GM19438 (cell line): ENCODE data around the gene ATP11A.

Source experiments
- ATAC-seq: cut with Tn5 transposase; IDR thresholded peaks from one replicate; pipeline ENCODE4 v1.9.1; 2021; ENCODE audit warnings: low read depth; ENCODE audit not compliant: unreplicated experiment

Gene ATP11A

DNA sequence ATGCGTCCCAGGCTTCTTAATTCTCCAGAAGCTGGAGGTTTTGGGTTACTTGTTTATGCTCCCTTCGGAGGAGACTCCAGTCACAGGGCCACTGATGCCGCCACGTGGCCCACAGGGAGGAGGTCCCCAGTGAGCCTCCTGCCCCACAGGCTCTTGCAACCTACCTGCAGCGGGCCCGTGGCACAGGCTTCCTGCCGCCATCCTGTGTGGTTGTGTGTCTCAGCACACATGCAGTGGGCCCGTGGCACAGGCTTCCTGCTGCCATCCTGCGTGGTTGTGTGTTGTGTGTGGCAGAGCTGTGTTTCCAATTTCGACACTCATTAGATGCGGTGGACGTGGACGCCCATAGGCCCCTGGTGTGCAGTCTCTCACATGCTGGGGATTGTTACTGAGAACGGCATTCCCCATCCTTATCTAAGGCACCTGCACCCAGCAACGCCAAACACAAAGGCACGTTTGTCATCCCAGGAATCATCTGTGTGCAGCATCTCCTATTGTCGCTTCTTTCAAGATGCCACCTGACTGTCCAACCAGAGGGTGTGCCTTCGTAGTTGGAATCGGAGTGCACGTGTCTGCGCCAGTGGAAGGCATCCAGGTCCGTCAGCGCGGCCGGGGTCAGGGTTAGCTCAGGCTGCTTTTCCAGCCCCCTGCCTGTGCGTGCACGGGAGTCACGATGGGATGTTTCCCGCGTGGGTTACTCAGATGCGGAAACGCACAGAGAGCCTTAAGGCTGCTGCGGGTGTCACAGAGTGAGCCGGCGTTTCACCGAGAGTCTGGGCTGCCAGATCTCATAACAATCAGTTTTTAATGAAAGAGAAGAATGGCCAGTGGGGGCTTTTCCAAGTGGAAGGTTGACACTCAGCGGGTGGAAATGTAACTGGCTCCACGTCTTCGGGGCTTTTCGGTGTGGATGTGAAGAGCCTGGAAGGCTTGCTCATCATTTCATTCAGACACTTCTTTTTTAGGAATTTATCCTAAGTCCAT, 119.8 kb downstream of the ATP11A start:
- ATAC-seq: no peak

DNA sequence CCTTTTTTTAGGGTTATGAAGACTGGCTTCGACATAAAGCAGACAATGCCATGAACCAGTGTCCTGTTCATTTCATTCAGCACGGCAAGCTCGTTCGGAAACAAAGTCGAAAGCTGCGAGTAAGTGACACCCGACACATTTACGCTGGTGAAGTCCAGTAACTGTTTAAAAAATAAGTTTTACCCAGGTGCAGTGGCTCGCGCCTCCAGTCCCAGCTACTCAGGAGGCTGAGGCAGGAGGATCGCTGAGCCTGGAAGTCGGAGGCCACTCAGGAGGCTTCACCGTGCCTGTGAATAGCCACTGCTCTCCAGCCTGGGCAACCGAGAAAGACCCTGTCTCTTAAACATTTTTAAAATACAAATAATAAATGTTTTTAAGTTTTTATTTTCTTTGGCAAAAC, 120.8 kb downstream of the ATP11A start:
- no peak for ATAC-seq

DNA sequence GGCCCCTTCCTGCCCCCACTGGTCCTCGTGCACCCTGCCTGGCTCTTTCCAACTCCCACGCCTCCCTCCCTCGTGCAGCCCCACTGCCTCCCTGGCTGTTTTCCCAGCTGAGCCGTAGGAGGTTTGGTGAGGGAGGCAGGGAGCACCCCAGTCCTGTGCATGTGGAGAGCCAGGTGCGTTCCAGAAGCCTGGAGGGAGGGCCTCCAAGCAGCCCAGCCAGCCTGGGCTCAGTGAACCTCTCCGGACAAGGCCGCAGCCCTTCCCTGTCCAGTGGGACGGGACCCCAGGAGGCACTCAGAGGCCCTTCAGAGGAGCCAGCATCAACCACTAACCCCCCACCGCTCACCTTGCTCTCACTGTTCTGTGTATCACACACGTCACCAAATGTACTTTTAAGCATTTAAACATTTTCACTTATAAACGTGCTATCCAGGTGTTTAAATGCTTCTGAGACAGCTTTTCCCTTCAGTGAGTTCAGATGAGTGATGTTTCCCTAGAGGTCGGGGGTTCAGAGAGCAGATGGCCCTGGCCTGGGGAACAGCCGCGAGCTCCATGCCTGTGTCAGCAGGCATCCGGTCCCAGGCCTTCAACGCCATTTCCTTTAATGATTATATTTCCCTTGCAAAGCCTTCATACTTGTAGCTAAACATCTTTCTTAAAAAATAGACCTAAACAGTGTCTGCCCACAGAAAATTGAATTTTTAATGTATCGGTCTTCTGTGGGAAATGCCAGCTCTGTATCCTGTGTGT, 122.6 kb downstream of the ATP11A start:
- ATAC-seq: no peak

DNA sequence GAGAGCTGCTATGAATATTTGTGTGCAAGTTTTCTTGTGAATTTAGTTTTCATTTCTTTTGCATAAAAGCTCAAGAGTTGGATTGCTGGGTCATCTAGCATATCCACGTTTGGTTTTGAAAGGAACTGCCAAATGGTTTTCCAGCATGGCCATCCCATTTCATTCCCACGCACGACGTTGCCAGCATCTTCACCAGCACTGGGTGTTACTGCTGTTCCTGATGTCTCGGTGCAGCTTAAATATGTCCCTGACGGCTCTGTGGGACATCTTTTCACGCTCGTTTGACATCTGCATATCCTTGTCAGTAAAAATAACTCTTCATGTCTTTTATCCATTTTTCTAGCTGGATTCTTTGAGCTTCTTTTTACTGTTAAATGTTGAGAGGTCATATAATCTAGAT, 123.7 kb downstream of the ATP11A start:
- no peak for ATAC-seq

DNA sequence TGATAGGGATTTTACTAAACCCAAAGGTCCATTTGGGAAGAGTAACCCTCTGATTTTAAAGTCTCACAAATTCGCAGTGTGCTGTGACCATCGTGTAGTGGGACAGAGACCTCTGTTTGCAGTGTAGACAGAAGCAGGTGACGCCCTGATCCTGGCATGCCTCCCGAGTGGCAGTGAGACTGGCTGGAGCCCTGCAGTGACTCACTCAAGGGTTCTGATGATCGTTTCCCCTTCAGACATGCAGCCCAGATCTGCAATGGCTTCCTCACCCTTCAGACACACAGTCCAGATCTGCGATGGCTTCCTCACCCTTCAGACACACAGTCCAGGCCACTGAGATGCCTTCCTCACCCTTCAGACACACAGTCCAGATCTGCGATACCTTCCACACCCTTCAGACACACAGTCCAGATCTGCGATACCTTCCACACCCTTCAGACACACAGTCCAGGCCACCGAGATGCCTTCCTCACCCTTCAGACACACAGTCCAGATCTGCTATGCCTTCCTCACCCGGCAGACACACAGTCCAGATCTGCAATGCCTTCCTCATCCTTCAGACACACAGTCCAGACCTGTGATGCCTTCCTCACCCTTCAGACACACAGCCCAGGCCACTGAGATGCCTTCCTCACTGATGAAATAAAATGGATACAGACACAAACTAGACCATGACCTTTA, 125.2 kb downstream of the ATP11A start:
- ATAC-seq: no peak

DNA sequence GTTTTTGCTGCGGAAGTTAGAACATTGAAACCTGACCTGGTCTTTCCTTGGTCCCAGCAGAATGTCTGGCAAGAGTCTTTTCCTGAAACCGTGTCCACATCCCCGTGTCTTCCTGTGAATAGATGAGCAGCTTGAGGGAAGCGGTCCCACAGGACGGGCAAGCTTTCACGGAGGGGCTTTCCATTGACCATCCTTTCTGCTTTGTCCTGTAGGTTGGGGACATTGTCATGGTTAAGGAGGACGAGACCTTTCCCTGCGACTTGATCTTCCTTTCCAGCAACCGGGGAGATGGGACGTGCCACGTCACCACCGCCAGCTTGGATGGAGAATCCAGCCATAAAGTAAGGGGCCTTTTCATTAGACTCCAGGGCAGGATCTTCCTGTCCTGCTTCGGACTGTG, 126.0 kb downstream of the ATP11A start:
- ATAC-seq: no peak

DNA sequence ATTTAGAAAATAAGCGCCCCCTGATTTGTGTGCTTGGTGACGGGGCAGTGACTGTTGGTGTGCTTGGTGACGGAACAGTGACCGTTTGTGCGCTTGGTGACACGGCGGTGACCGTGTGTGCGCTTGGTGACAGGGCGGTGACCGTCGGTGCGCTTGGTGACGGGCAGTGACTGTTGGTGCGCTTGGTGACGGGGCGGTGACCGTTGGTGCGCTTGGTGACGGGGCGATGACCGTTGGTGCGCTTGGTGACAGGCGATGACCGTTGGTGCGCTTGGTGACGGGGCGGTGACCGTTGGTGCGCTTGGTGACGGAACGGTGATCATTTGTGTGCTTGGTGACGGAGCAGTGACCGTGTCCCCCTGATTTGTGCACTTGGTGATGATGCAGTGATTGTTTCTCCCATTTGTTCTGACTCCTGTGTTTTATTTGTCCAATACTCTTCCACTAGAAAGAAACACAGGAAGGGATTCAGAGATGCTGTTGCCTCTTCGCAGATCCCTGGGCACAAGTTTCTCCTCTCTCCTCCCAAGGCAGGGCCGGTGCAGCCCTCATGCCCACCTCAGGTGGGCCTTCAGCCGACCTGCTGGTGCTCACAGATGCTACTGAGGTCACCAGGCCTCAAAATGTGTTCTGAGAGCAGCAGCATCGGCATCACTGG, 128.3 kb downstream of the ATP11A start:
- ATAC-seq: no peak

DNA sequence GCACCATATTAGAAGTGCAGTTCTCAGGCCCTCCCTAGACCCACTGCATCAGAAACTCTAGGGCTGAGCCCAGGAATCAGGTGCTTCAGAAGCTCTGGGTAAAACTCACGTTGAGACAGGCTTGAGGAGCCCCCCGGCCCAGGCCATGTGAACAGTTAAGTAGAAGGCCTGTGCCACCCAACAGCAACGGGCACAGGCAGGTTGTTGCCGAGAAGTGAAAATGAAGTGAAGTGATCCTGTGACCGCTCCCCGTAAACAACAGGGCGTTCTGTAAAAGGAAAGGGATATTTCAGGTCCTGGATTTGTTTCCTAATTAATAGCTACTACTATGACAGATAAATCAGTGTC, 128.8 kb downstream of the ATP11A start:
- ATAC-seq: no peak

DNA sequence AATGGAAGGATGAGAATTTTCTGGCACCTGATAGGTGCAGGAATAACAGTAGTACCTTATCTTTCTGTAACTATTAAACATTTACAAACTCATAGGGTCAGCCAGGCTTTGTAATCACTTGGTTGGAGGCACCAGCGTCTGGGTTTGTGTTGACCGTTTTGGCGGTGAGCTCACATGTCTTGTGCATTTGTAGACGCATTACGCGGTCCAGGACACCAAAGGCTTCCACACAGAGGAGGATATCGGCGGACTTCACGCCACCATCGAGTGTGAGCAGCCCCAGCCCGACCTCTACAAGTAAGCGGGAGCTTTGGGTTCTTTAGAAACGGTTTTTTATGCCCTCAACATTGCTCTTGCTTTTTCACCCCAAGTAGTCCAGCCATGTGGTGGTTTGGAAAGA, 129.3 kb downstream of the ATP11A start:
- ATAC-seq: no peak

DNA sequence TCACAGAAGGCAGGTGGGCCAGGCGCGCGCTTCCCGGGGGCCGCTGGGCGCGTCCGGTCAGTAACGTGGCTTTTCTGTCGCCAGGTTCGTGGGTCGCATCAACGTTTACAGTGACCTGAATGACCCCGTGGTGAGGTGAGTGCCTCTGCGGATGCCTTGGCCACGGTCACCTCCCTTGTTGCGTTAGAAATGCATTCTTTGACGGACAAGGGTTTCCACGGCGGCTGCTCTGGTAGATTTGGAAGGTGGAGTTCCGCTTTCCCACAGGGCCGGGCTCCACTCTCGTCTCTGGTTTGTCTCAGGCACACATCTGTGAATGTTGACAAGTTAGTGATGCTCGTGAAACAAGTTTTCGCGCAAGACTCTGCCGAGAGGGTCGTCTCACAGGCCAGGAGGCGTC, 130.0 kb downstream of the ATP11A start:
- ATAC-seq: no peak

DNA sequence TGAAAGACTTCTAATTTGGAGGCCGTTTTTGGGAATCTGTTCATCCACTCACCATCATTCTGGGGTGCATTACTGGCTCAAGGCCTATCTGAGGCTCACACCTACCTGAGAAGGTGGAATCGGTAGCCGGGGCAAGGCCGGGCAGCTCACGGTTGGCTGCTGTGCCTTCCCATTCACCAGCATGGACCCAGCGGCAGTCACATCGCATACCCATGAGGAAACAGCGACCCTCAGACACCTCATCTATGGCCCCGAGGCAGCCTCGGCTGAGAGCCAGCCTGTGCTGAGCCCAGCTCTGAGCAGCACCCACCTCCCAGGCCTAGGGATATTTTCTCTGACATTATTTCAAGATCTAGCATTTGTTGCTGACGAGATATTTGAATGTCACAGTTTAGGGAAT, 130.5 kb downstream of the ATP11A start:
- no peak for ATAC-seq

DNA sequence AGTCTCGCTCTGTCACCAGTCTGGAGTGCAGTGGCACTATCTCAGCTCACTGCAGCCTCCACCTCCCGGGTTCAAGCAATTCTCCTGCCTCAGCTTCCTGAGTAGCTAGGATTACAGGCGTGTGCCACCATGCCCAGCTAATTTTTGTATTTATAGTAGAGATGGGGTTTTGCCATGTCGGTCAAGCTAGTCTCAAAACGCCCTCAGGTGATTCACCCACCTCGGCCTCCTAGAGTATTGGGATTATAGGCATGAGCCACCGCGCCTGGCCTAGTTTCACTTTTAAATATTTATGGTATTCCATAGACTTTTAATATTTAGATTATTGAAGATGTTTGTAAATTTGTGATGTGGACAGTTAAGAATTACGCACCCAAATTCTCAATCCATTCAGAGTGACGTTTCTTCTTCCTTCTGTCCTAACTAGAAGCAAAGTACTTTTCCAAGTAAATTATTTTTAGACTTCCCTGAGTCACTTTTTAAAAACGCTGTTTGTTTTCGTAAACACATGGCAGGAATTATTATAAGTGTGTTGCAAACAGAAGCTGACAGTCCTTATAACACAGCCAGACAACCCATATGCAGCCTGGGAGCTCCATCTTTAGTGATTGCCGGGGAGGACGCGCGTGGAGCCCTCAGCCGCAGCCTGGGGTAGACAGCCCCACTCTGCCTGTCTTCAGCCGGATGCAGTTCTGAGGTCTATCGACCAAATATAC, 131.7 kb downstream of the ATP11A start:
- no peak for ATAC-seq

DNA sequence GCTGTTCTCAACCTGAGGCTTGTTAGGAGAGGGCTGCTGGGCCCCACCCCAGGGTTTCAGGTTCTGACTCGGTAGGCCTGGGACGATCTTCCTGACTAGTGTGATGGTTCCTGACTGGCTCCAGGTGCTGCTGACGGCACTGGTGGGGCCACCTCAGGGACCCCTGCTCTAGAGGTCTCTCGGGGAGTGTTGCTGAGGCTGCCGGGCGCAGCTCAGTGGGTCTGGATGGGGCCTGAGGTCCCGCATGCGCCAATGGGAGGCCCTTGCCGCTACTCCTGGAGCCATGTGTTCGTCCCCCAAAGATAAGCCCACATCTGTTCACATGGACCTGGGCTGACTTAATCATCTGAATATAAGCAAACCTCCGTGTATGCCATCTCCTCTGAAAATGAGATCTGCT, 133.0 kb downstream of the ATP11A start:
- ATAC-seq: no peak

DNA sequence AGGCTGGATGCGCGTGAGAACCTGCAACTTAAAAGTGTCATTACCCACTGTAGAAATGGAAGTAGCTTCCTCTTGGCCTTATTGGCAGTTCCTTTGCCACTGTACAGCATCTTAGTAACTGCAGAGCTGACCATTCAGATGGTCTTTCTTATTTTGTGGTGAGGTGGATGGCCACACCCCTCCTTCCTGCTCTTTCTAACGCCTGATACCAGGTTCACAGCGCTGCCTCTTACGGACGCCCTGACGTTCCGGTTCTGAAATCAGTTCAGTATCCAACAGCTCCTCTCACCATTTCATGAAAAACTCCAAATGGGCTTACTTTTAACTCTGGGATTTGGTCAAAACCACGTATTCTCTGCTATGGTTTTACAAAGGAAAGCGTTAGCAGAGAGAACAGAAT, 134.6 kb downstream of the ATP11A start:
- ATAC-seq: no peak

DNA sequence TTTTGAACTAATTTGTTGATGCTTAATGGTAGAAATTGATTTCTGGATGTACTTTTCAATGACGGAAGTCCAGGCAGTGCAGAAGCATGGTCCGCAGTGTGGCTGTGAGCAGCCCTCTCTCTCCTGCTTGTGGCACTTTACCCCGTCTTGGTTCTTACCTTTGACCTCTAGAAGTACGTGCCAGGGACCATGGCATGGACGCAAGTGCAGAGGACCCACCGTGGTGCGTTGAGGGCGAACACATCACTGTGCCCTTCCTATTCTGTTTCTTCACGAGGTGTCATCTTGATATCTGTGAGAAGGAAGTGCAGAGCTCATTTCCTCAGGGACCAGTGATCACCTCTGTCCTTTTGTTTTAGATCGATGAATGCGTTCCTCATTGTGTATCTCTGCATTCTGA, 135.2 kb downstream of the ATP11A start:
- no peak for ATAC-seq

DNA sequence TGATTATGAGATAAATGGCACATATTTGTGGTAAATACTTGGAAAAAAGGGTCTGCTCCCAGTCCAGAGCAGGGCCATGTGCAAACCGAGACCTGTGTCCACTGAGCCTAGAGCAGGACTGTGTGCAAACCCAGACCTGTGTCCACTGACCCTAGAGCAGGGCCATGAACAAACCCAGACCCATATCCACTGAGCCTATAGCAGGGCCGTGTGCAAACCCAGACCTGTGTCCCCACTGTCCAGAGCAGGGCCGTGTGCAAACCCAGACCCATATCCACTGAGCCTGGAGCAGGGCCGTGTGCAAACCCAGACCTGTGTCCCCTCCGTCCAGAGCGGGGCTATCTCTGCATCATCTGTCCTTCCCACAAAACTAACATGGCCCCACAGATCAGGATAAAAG, 136.0 kb downstream of the ATP11A start:
- ATAC-seq: no peak

DNA sequence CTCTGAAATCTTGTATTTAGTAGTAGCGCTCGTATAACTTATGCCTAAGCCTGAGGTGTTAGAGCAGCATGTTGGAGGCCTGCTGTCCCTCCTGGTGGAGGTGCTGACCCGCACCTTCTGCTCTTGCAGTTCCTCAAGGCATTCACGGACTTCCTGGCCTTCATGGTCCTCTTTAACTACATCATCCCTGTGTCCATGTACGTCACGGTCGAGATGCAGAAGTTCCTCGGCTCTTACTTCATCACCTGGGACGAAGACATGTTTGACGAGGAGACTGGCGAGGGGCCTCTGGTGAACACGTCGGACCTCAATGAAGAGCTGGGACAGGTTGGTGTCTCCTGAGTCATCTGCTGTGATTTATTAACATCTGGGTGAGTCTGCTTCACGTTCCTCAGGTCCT, 136.7 kb downstream of the ATP11A start:
- ATAC-seq: no peak

DNA sequence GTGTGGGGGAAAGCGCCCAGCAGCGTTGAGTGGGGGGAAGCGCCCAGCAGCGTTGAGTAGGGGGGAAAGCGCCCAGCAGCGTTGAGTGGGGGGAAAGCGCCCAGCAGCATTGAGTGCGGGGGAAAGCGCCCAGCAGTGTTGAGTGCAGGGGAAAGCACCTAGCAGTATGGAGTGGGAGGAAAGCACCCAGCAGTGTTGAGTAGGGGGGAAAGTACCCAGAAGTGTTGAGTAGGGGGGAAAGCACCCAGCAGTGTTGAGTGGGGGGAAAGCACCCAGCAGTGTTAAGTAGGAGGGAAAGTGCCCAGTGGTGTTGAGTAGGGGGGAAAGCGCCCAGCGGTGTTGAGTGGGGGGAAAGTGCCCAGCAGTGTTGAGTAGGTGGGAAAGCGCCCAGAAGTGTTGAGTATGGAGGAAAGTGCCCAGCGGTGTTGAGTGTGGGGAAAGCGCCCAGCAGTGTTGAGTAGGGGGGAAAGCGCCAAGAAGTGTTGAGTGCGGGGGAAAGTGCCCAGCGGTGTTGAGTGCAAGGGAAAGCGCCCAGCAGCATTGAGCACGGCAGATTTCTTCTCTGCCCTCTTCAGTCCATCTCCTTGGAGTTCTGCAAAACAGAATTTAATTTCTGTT, 138.4 kb downstream of the ATP11A start:
- no peak for ATAC-seq

DNA sequence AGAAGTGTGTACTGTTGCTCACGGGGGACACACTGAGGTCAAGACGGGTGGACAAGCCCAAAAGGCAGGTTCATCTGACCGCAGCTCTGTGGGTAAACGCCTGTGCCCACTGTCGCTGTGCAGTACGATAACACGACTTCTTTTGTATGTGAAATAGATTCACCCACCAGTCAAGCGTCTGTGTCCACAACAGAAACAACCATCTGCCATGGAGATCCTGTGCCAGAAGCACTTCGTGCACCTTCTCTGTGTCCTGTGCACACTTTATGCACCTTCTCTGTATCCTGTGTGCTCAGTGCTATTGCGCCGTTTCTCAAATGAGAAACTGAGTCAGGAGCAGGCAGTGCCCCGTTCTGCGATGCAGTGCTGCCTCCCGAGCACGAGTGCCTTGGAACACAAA, 138.9 kb downstream of the ATP11A start:
- no peak for ATAC-seq

DNA sequence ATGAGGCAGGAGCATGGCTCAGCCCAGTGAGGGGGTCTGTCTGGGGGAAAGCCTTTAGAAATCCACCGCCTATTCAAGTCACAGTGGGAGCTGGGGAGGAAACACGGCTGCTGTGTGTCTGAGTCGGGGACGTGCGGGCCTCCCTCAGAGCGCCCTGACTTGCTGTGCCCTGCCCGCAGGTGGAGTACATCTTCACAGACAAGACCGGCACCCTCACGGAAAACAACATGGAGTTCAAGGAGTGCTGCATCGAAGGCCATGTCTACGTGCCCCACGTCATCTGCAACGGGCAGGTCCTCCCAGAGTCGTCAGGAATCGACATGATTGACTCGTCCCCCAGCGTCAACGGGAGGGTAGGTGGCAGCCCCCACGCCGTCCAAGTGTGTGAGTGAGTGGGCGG, 141.4 kb downstream of the ATP11A start:
- no peak for ATAC-seq
